Chondrocyte (in vitro differentiated cells): ENCODE results near the gene CAPN15. TPM values are rescaled to one million over a fixed set of nuclear protein-coding genes. Genes with fewer than 3 reads are reported as not detected.
"Not testable (repeated sequence)": the region's sequence is repeated elsewhere in the genome, so short reads cannot be mapped to it uniquely, and the experiment has no call there.

Experiments used
- DNase-seq: peaks from one replicate; pipeline ENCODE4 v3.0.0; 2021; ENCODE audit warnings: mixed read lengths, low spot score
- H3K27ac Mint-ChIP-seq: one replicate; pipeline ENCODE4 v1.8.0; 2021; ENCODE audit warnings: mild to moderate bottlenecking, moderate library complexity, mixed read lengths; ENCODE audit not compliant: unreplicated experiment
- H3K27me3 Mint-ChIP-seq: 2 replicates; pipeline ENCODE4 v1.8.0; 2021; ENCODE audit warnings: low read depth, mixed read lengths
- H3K36me3 Mint-ChIP-seq: 2 replicates; pipeline ENCODE4 v1.8.0; 2021; ENCODE audit warnings: low read depth, mixed read lengths
- H3K4me1 Mint-ChIP-seq: 2 replicates; pipeline ENCODE4 v1.8.0; 2021; ENCODE audit warnings: low read depth, mild to moderate bottlenecking, mixed read lengths
- H3K4me3 Mint-ChIP-seq: one replicate; pipeline ENCODE4 v1.8.0; 2021; ENCODE audit warnings: mild to moderate bottlenecking, moderate library complexity, mixed read lengths; ENCODE audit not compliant: unreplicated experiment
- H3K9me3 Mint-ChIP-seq: 2 replicates; pipeline ENCODE4 v1.8.0; 2021; ENCODE audit warnings: low read depth, mixed read lengths
- CTCF ChIP-seq: fragments of 200-600 bp; sonication (generic); IDR thresholded peaks from 2 replicates; pipeline ENCODE4 v1.5.0; 2021; ENCODE audit warnings: antibody characterized with exemption, mild to moderate bottlenecking, moderate library complexity
- microRNA-seq: library from miRNA; unstranded; fragments of <30 nt; microRNA quantifications from one replicate; pipeline ENCODE4 v1.2.0, GENCODE V29; 2020; ENCODE audit warnings: borderline number of aligned reads
- total RNA-seq: library from RNA; stranded (reverse); gene quantifications from 3 replicates; pipeline ENCODE4 v1.2.1, GENCODE V29; 2021

The CAPN15 gene
- total RNA-seq, 1 donor from 2014 or later: 28.8 TPM

GRCh38 chr16:596736-597060 lies 69.2 kb downstream of the CAPN15 start:
- TF ChIP-seq CTCF: no peak
- H3K4me3 Mint-ChIP-seq: no peak overlapping the region
- no peaks in the 10 kb centered on the region for H3K9me3 Mint-ChIP-seq
- no peak overlapping the region for H3K27ac Mint-ChIP-seq
- no peaks in the 10 kb centered on the region for H3K27me3 Mint-ChIP-seq
- H3K4me1 Mint-ChIP-seq: peaks cover 5% of the 10 kb centered on the region
- peaks cover 7% of the 10 kb centered on the region for H3K36me3 Mint-ChIP-seq
- DNase-seq: no peak

GRCh38 chr16:597655-598054 lies 70.1 kb downstream of the CAPN15 start:
- not testable (repeated sequence) for H3K4me3 Mint-ChIP-seq, H3K27ac Mint-ChIP-seq, H3K9me3 Mint-ChIP-seq, H3K36me3 Mint-ChIP-seq, DNase-seq, H3K27me3 Mint-ChIP-seq, H3K4me1 Mint-ChIP-seq

- Mint-ChIP-seq H3K36me3 (peaks cover 7% of the 10 kb centered on the region), H3K4me1 (no peaks in the 10 kb centered on the region), H3K27ac (no peak overlapping the region), H3K27me3 (no peaks in the 10 kb centered on the region), H3K9me3 (no peaks in the 10 kb centered on the region), H3K4me3 (no peak overlapping the region)
- DNase-seq: peak; percentile 92
- TF ChIP-seq CTCF: no peak
These were observed 71.6 kb downstream of the CAPN15 start for GRCh38 chr16:598823-599739.

- peak; percentile 62 for TF ChIP-seq CTCF
- no peaks in the 10 kb centered on the region for H3K4me1 Mint-ChIP-seq
- no peak overlapping the region for H3K4me3 Mint-ChIP-seq
- H3K36me3 Mint-ChIP-seq: peaks cover 7% of the 10 kb centered on the region
- H3K9me3 Mint-ChIP-seq: no peaks in the 10 kb centered on the region
- H3K27ac Mint-ChIP-seq: no peak overlapping the region
- no peaks in the 10 kb centered on the region for H3K27me3 Mint-ChIP-seq
- no peak for DNase-seq
These were observed 73.3 kb downstream of the CAPN15 start for GRCh38 chr16:600781-601180.

GRCh38 chr16:603933-604332 lies 76.4 kb downstream of the CAPN15 start:
- no peaks in the 10 kb centered on the region for H3K4me1 Mint-ChIP-seq
- no peak overlapping the region for H3K27ac Mint-ChIP-seq
- H3K27me3 Mint-ChIP-seq: no peaks in the 10 kb centered on the region
- TF ChIP-seq CTCF: no peak
- H3K36me3 Mint-ChIP-seq: no peaks in the 10 kb centered on the region
- DNase-seq: no peak
- no peak overlapping the region for H3K4me3 Mint-ChIP-seq
- H3K9me3 Mint-ChIP-seq: no peaks in the 10 kb centered on the region

Small RNA genes within 50 kb of the gene (microRNA-seq; reads per million reads assigned to microRNA genes)
- gene MIR3176 (3.9 reads per million), gene MIR5587 (not detected)

Other genes with a start within 250 kb of the CAPN15 start
- 0.82 to 4.0 TPM (median 3.7 TPM) in 3 replicates for gene ARHGDIG, start 247.1 kb upstream of the CAPN15 start, total RNA-seq
- gene PDIA2, start 244.5 kb upstream of the CAPN15 start, total RNA-seq: 0.89 to 1.6 TPM (median 1.5 TPM) in 3 replicates
- 19.8 to 27.2 TPM (median 26.9 TPM) in 3 replicates for gene AXIN1, start 175.0 kb upstream of the CAPN15 start, total RNA-seq
- gene MRPL28, start 157.2 kb upstream of the CAPN15 start, total RNA-seq: 53.4 to 57.7 TPM (median 54.7 TPM) in 3 replicates
- gene PGAP6, start 145.7 kb upstream of the CAPN15 start, total RNA-seq: 49.5 to 61.2 TPM (median 59.7 TPM) in 3 replicates
- gene NME4, start 130.5 kb upstream of the CAPN15 start, total RNA-seq: 176 to 246 TPM (median 231 TPM) in 3 replicates
- gene DECR2, start 125.8 kb upstream of the CAPN15 start, total RNA-seq: 21.8 to 25.1 TPM (median 22.2 TPM) in 3 replicates
- gene RAB11FIP3, start 102.1 kb upstream of the CAPN15 start, total RNA-seq: 41.9 to 52.4 TPM (median 45.1 TPM) in 3 replicates
- not detected in 3 replicates for gene PRR35, start 32.7 kb downstream of the CAPN15 start, total RNA-seq
- gene NHLRC4, start 39.3 kb downstream of the CAPN15 start, total RNA-seq: not detected in 3 replicates
- gene PIGQ, start 42.3 kb downstream of the CAPN15 start, total RNA-seq: 34.1 to 57.1 TPM (median 37.3 TPM) in 3 replicates
- 15.2 to 19.6 TPM (median 19.6 TPM) in 3 replicates for gene RAB40C, start 62.4 kb downstream of the CAPN15 start, total RNA-seq
- gene WFIKKN1, start 103.3 kb downstream of the CAPN15 start, total RNA-seq: 0.36 to 0.56 TPM (median 0.47 TPM) in 3 replicates
- 58.9 to 68.5 TPM (median 68.1 TPM) in 3 replicates for gene METTL26, start 108.6 kb downstream of the CAPN15 start, total RNA-seq
- gene MCRIP2, start 114.1 kb downstream of the CAPN15 start, total RNA-seq: 10.4 to 16.9 TPM (median 15.3 TPM) in 3 replicates
- gene WDR90, start 121.7 kb downstream of the CAPN15 start, total RNA-seq: 17.0 to 36.6 TPM (median 19.2 TPM) in 3 replicates
- gene RHOT2, start 140.4 kb downstream of the CAPN15 start, total RNA-seq: 101 to 109 TPM (median 106 TPM) in 3 replicates
- gene RHBDL1, start 148.0 kb downstream of the CAPN15 start, total RNA-seq: 1.9 to 3.5 TPM (median 3.0 TPM) in 3 replicates
- 89.7 to 139 TPM (median 96.1 TPM) in 3 replicates for gene STUB1, start 152.7 kb downstream of the CAPN15 start, total RNA-seq
- gene JMJD8, start 156.6 kb downstream of the CAPN15 start, total RNA-seq: 38.8 to 56.5 TPM (median 39.2 TPM) in 3 replicates
- gene WDR24, start 162.7 kb downstream of the CAPN15 start, total RNA-seq: 12.6 to 17.7 TPM (median 13.7 TPM) in 3 replicates
- gene FBXL16, start 178.1 kb downstream of the CAPN15 start, total RNA-seq: 0.53 to 0.87 TPM (median 0.82 TPM) in 3 replicates
- gene METRN, start 187.4 kb downstream of the CAPN15 start, total RNA-seq: 50.7 to 62.3 TPM (median 58.5 TPM) in 3 replicates
- 31.6 to 42.4 TPM (median 38.2 TPM) in 3 replicates for gene ANTKMT, start 193.4 kb downstream of the CAPN15 start, total RNA-seq
- gene CCDC78, start 198.7 kb downstream of the CAPN15 start, total RNA-seq: 1.8 to 3.9 TPM (median 2.5 TPM) in 3 replicates
- gene HAGHL, start 199.4 kb downstream of the CAPN15 start, total RNA-seq: 7.9 to 20.6 TPM (median 15.0 TPM) in 3 replicates
- 20.5 to 26.6 TPM (median 22.1 TPM) in 3 replicates for gene CIAO3, start 213.3 kb downstream of the CAPN15 start, total RNA-seq
- 0.41 TPM in 1 of 3 replicates, not detected in the others for gene MSLN, start 233.0 kb downstream of the CAPN15 start, total RNA-seq